IPS-15b (cell line): ENCODE results near the gene FAM43A.

Experiments
- H3K27me3 ChIP-seq: one replicate; pipeline ENCODE4 v1.6.1; 2013; ENCODE audit warnings: low read length; ENCODE audit not compliant: control insufficient read depth, insufficient read depth
- H3K36me3 ChIP-seq: one replicate; pipeline ENCODE4 v1.6.1; 2013; ENCODE audit warnings: low read length; ENCODE audit not compliant: control insufficient read depth, insufficient read depth
- H3K4me1 ChIP-seq: one replicate; pipeline ENCODE4 v1.6.1; 2013; ENCODE audit warnings: mild to moderate bottlenecking, low read length; ENCODE audit not compliant: control insufficient read depth, insufficient read depth
- H3K4me3 ChIP-seq: one replicate; pipeline ENCODE4 v1.5.1; 2013; ENCODE audit warnings: low read depth, low read length
- H3K9ac ChIP-seq: one replicate; pipeline ENCODE4 v1.6.1; 2013; ENCODE audit warnings: low read depth, mild to moderate bottlenecking, low read length
- H3K9me3 ChIP-seq: one replicate; pipeline ENCODE4 v1.6.1; 2013; ENCODE audit warnings: mild to moderate bottlenecking, low read length; ENCODE audit not compliant: control insufficient read depth, insufficient read depth

FAM43A gene

GRCh38 chr3:194661374-194661773 lies 24.3 kb upstream of the FAM43A start:
- no peaks in the 10 kb centered on the region for H3K27me3 ChIP-seq
- no peaks in the 10 kb centered on the region for H3K4me1 ChIP-seq
- peaks cover 14% of the 10 kb centered on the region for H3K36me3 ChIP-seq

GRCh38 chr3:194661946-194662345 lies 23.7 kb upstream of the FAM43A start:
- Histone ChIP-seq H3K36me3 (peaks cover 14% of the 10 kb centered on the region), H3K4me3 (no peak overlapping the region), H3K27me3 (no peaks in the 10 kb centered on the region), H3K9ac (no peak overlapping the region), H3K9me3 (no peaks in the 10 kb centered on the region), H3K4me1 (no peaks in the 10 kb centered on the region)

More at GRCh38 chr3:194661374-194661773, 24.3 kb upstream of the FAM43A start:
- H3K9ac ChIP-seq: no peak overlapping the region
- no peaks in the 10 kb centered on the region for H3K9me3 ChIP-seq
- no peak overlapping the region for H3K4me3 ChIP-seq

DNA sequence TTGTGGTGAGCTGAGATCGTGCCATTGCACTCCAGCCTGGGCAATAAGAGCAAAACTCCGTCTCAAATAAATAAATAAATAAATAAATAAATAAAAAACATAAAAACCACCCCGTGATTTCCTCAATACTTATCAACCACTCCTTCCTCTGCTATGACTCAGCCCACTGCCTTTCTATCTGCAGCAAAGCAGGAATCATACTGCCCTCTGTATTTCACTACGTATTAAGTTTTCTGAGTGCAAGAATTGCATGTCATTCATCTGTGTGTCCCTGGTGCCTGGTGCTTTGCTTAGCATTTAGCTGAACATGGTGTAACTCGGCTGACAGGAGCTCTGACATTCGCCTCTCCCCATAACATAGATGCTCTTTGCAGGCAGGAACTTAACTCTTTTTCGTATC lies 20.8 kb upstream of the FAM43A start:
- Histone ChIP-seq H3K27me3 (no peaks in the 10 kb centered on the region), H3K4me3 (no peak overlapping the region), H3K9ac (no peak overlapping the region), H3K4me1 (no peaks in the 10 kb centered on the region), H3K9me3 (no peaks in the 10 kb centered on the region), H3K36me3 (peaks cover 5% of the 10 kb centered on the region)

DNA sequence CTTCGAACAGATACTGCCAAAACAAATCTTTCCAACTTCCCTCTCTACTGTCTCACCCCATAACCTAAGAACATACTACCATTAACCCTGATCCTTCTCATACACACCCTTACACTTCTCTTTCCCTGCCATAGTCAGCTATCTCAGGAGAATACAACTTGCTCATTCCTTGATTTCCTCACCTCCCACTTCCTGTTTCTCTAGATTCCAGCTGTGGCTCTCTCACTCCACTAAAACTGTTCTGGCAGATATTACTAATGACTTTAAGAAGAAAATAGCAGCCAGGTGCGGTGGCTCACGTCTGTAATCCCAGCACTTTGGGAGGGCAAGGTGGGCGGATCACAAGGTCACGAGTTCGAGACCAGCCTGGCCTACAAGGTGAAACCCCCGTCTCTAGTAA lies 18.3 kb upstream of the FAM43A start:
- Histone ChIP-seq H3K4me1 (peaks cover 4% of the 10 kb centered on the region), H3K4me3 (no peak overlapping the region), H3K9ac (no peak overlapping the region), H3K9me3 (no peaks in the 10 kb centered on the region), H3K27me3 (no peaks in the 10 kb centered on the region), H3K36me3 (peaks cover 2% of the 10 kb centered on the region)

GRCh38 chr3:194671511-194671899 lies 14.2 kb upstream of the FAM43A start:
- peaks cover 2% of the 10 kb centered on the region for H3K36me3 ChIP-seq
- H3K9me3 ChIP-seq: no peaks in the 10 kb centered on the region
- peak overlapping the region; percentile 94 for H3K9ac ChIP-seq
- H3K27me3 ChIP-seq: no peaks in the 10 kb centered on the region
- peaks cover 4% of the 10 kb centered on the region for H3K4me1 ChIP-seq
- H3K4me3 ChIP-seq: peak overlapping the region; percentile 77

GRCh38 chr3:194671900-194672808 lies 13.5 kb upstream of the FAM43A start, which contains the start of gene LSG1:
TSS of gene LSG1 (minus strand) at chr3:194672191. CDS start at chr3:194672162, 29 bp downstream.
- Histone ChIP-seq H3K4me1 (peaks cover 4% of the 10 kb centered on the region), H3K27me3 (no peaks in the 10 kb centered on the region), H3K9me3 (no peaks in the 10 kb centered on the region), H3K9ac (peak within 1 kb of the TSS; percentile 94), H3K36me3 (peaks cover 2% of the 10 kb centered on the region), H3K4me3 (peak within 1 kb of the TSS; percentile 77)

- Histone ChIP-seq H3K9ac (no peak overlapping the region), H3K27me3 (no peaks in the 10 kb centered on the region), H3K36me3 (peaks cover 2% of the 10 kb centered on the region), H3K4me3 (peak overlapping the region; percentile 77), H3K9me3 (no peaks in the 10 kb centered on the region), H3K4me1 (peaks cover 4% of the 10 kb centered on the region)
These were observed 12.8 kb upstream of the FAM43A start for GRCh38 chr3:194672876-194673275.

DNA sequence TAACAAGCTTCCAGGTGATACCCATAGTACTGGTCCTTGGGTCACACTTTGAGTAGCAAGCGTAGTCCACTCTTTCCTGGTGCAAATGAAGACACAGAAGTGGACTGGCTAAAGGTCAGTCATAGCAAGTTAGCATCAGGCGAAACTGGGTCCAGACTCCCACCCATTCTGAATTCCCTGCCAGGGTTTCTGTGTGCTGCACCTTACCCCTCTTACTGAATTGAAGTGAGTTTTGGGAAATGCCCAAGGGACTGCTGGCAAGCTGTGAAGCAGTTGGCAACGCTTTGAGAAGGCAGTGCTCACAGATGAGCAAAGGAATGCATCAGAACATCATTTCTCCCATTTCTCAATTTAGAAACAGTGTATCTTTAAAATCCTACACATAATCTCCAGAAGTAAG lies 11.9 kb upstream of the FAM43A start:
- Histone ChIP-seq H3K4me1 (peaks cover 4% of the 10 kb centered on the region), H3K36me3 (peaks cover 2% of the 10 kb centered on the region), H3K4me3 (no peak overlapping the region), H3K9ac (no peak overlapping the region), H3K9me3 (no peaks in the 10 kb centered on the region), H3K27me3 (no peaks in the 10 kb centered on the region)

DNA sequence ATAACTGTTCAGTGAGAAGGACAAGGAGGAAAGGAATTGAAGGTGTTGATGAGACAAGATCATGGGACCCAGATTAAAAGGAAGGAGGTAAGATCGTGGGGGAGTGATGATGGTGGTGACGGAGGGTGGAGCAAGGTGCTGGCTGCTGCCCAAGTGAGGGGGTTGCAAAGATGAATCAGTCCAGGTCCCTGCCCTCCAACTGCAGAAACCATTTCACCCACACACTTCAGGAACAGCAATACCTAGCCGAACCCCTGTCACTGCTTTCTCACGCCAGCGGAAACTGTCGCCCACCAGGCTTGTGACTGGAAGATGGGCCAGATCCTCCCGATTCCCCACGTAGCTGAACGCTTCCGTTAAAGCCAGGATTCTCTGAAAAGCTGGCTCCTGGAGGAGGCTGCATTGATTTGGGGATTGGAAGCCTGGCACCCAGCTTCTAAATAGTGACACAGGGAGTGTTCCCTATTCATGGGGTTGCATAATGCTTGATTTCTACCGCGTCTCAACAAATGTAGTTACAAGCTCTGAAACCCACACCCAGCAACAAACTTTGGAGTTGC lies 10.5 kb upstream of the FAM43A start:
- H3K4me1 ChIP-seq: peaks cover 4% of the 10 kb centered on the region
- no peaks in the 10 kb centered on the region for H3K27me3 ChIP-seq
- H3K36me3 ChIP-seq: no peaks in the 10 kb centered on the region
- no peaks in the 10 kb centered on the region for H3K9me3 ChIP-seq
- no peak overlapping the region for H3K4me3 ChIP-seq
- no peak overlapping the region for H3K9ac ChIP-seq

GRCh38 chr3:194675680-194676079 lies 10.0 kb upstream of the FAM43A start:
- H3K4me3 ChIP-seq: no peak overlapping the region
- H3K9me3 ChIP-seq: no peaks in the 10 kb centered on the region
- H3K36me3 ChIP-seq: no peaks in the 10 kb centered on the region
- H3K9ac ChIP-seq: no peak overlapping the region
- no peaks in the 10 kb centered on the region for H3K27me3 ChIP-seq
- H3K4me1 ChIP-seq: peaks cover 4% of the 10 kb centered on the region

DNA sequence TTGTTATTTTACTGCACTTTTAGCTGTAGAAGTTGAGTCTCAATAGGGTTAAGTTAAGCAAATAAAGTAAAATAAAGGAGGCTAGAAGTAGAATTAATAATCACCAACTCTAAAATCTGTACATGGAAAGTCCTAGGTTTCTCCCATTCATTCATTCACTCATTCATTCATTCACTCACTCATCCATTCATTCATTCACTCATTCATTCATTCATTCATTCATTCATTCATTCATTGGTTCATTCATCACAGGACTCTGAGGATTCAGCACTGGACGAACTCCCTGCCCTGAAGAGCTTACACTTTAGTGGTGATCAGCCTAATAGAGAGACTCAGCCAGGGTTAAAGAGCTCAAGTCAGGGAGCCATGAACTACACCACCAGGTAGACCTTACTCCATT lies 9.2 kb upstream of the FAM43A start:
- H3K9me3 ChIP-seq: no peaks in the 10 kb centered on the region
- no peaks in the 10 kb centered on the region for H3K27me3 ChIP-seq
- no peak overlapping the region for H3K9ac ChIP-seq
- no peaks in the 10 kb centered on the region for H3K4me1 ChIP-seq
- H3K36me3 ChIP-seq: no peaks in the 10 kb centered on the region
- no peak overlapping the region for H3K4me3 ChIP-seq
